ENCODE results near the gene EEF1AKMT3. TPM values are rescaled to one million over a fixed set of nuclear protein-coding genes. Genes with fewer than 3 reads are reported as not detected.

The EEF1AKMT3 gene
- polyA plus RNA-seq, 4 donors = 0.22 to 7.1 (median 2.7) TPM

DNA sequence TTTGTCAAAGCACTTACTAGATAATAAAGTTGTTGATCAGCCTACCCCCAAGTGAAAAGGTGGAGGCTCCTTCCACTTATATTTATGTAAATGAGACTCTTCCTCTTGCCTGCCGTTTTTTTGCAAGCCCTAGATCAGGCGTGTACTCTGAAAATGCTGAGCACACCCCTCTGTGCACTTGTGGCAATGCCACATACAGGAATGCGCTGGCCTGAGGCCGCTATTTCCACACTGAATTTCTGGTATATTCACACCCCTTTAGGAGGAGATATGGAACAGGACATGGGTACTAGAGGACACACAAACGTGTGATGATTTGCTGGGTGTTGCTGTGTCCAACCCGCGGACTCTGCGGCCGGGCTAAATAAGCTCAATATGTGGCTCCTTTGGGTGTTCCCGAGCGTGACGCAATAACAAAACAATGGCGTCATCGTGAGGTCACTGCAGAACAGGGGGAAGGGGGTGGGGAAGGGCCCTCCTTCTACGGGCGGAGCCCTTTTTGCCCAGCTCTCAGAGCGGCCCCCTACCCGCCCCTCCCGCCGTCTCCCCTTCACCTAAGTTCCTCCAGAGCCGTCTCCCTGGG, 28.1 kb upstream of the EEF1AKMT3 start:
- Histone ChIP-seq H3K27me3 (ENCODE audit: control insufficient read depth in 3 of 3, insufficient read depth in 3 of 3, low read length in 3 of 3) (peaks cover 3 to 33% (median 3%) of the 10 kb centered on the region in 3 donors), H3K4me3 (ENCODE audit: low read depth in 1 of 3, low read length in 3 of 3) (peak overlapping the region; percentile 67 to 75 (median 74)), H3K36me3 (ENCODE audit: control insufficient read depth in 3 of 3, insufficient read depth in 2 of 3, low read depth in 1 of 3, low read length in 3 of 3) (peaks cover 0 to 21% (median 11%) of the 10 kb centered on the region in 3 donors), H3K27ac (ENCODE audit: low read depth in 1 of 3, low read length in 2 of 3) (peak overlapping the region in 2 of 3 donors; percentile 86 to 99), H3K9me3 (ENCODE audit: control insufficient read depth in 2 of 2, insufficient read depth in 1 of 2, low read depth in 1 of 2, low read length in 1 of 2) (no peaks in the 10 kb centered on the region), H3K4me1 (ENCODE audit: control insufficient read depth in 3 of 3, insufficient read depth in 2 of 3, low read depth in 1 of 3, low read length in 2 of 3) (peaks cover 5 to 7% (median 6%) of the 10 kb centered on the region in 3 donors)
- FAIRE-seq (no peak), DNase-seq (no peak)
- 7 to 11% (median 10%) methylated on average over 20 to 21 of the region's 21 CpGs for WGBS, 3 donors

DNA sequence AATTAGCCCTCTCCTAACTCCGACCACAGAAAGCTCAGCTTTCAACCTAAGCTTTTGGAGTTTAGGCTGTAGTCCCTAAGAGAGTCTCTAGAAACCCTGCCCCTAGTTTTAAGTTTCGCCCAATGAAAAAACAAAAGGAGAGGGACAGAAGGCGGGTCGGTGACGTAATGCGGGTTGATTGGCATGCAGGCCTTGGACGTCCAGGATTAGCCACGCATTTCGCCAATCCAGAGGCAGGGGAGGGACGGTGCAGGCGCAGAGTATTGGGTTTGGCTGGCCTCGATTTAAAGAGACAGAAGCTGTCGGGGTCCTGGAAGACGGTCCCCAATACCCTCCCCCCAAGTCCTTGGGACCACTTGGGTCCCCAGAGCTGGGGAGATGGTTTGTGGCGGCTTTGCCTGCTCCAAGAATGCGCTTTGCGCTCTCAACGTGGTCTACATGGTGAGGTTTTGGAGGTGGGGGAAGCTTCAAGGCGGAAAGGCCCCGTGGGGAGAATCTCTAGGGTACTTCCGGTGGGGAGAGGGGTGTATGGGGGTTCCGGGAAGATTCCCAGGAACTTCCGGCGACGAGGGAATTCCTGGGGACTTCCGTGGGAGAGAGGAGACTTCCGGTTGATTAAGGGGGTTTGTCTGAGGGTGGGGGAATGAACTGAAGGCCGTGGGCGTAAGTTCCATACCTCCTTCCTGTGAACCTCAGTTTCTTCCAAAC, 27.5 kb upstream of the EEF1AKMT3 start, which contains the start of gene TSPAN31:
Gene TSPAN31 (plus strand): TSS at position 263 of the 708 bp plus-strand sequence. CDS start 116 bp downstream, at position 379.
- Histone ChIP-seq H3K4me1 (ENCODE audit: control insufficient read depth in 3 of 3, insufficient read depth in 2 of 3, low read depth in 1 of 3, low read length in 2 of 3) (peaks cover 5 to 7% (median 6%) of the 10 kb centered on the region in 3 donors), H3K9me3 (ENCODE audit: control insufficient read depth in 2 of 2, insufficient read depth in 1 of 2, low read depth in 1 of 2, low read length in 1 of 2) (no peaks in the 10 kb centered on the region), H3K27ac (ENCODE audit: low read depth in 1 of 3, low read length in 2 of 3) (peak within 1 kb of the TSS; percentile 68 to 99 (median 86)), H3K27me3 (ENCODE audit: control insufficient read depth in 3 of 3, insufficient read depth in 3 of 3, low read length in 3 of 3) (peaks cover 3 to 27% (median 3%) of the 10 kb centered on the region in 3 donors), H3K4me3 (ENCODE audit: low read depth in 1 of 3, low read length in 3 of 3) (peak within 1 kb of the TSS; percentile 67 to 75 (median 74)), H3K36me3 (ENCODE audit: control insufficient read depth in 3 of 3, insufficient read depth in 2 of 3, low read depth in 1 of 3, low read length in 3 of 3) (peaks cover 0 to 27% (median 11%) of the 10 kb centered on the region in 3 donors)
- WGBS, 3 donors = 0 to 1% (median 1%) methylated on average over 29 of the region's 29 CpGs
- FAIRE-seq (no peak), DNase-seq (peak; percentile 99)

DNA sequence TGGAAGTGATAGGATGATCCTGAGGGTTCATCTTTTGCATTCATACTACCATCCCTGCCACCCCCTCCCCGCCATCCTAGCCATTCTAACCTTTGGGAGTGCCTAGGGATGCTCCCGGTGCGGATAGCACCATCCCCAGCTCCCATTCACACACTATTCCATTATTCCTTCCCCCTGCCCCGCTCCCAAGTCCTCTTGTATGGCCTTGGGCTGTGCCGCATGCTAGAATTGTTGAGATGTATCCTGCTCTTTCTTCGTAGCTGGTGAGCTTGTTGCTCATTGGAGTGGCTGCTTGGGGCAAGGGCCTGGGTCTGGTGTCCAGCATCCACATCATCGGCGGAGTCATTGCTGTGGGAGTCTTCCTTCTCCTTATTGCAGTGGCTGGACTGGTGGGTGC, 26.9 kb upstream of the EEF1AKMT3 start:
- whole genome bisulfite sequencing, 3 donors = 46 to 48% (median 46%) methylated on average over 8 of the region's 8 CpGs
- DNase-seq (no peak), FAIRE-seq (no peak)

DNA sequence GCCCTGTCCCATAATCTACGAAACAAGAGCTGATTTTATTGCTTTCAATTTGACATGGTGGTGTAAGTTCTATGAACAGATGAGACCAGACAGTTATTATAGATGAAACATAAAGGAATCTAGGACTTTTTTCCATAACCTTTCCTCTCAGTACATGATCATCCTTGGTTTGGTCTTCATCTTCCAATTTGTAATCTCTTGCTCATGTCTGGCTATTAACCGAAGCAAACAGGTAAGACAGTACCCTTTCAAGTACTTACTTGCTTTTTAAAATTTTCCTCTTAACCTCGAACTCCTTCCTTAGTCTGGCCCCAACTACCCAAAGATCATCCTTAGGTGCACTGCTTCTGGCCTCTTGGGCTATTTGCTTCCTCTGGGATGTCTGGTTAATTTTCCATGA, 26.4 kb upstream of the EEF1AKMT3 start:
- no peaks in the 10 kb centered on the region for H3K9me3 ChIP-seq (ENCODE audit: control insufficient read depth in 2 of 2, insufficient read depth in 1 of 2, low read depth in 1 of 2, low read length in 1 of 2)
- H3K4me1 ChIP-seq (ENCODE audit: control insufficient read depth in 3 of 3, insufficient read depth in 2 of 3, low read depth in 1 of 3, low read length in 2 of 3) = peaks cover 5 to 10% (median 6%) of the 10 kb centered on the region in 3 donors
- 72 to 84% (median 77%) methylated on average over 3 of the region's 3 CpGs for WGBS, 3 donors
- no peak overlapping the region for H3K4me3 ChIP-seq (ENCODE audit: low read depth in 1 of 3, low read length in 3 of 3)
- FAIRE-seq (no peak), DNase-seq (no peak)
- no peak overlapping the region for H3K27ac ChIP-seq (ENCODE audit: low read depth in 1 of 3, low read length in 2 of 3)
- H3K27me3 ChIP-seq (ENCODE audit: control insufficient read depth in 3 of 3, insufficient read depth in 3 of 3, low read length in 3 of 3) = peaks cover 0 to 16% (median 3%) of the 10 kb centered on the region in 3 donors
- peaks cover 3 to 37% (median 11%) of the 10 kb centered on the region in 3 donors for H3K36me3 ChIP-seq (ENCODE audit: control insufficient read depth in 3 of 3, insufficient read depth in 2 of 3, low read depth in 1 of 3, low read length in 3 of 3)

More for the DNA sequence above, 26.9 kb upstream of the EEF1AKMT3 start:
- Histone ChIP-seq H3K4me3 (ENCODE audit: low read depth in 1 of 3, low read length in 3 of 3) (peak overlapping the region; percentile 67 to 75 (median 74)), H3K4me1 (ENCODE audit: control insufficient read depth in 3 of 3, insufficient read depth in 2 of 3, low read depth in 1 of 3, low read length in 2 of 3) (peaks cover 5 to 7% (median 6%) of the 10 kb centered on the region in 3 donors), H3K9me3 (ENCODE audit: control insufficient read depth in 2 of 2, insufficient read depth in 1 of 2, low read depth in 1 of 2, low read length in 1 of 2) (no peaks in the 10 kb centered on the region), H3K27me3 (ENCODE audit: control insufficient read depth in 3 of 3, insufficient read depth in 3 of 3, low read length in 3 of 3) (peaks cover 3 to 21% (median 3%) of the 10 kb centered on the region in 3 donors), H3K27ac (ENCODE audit: low read depth in 1 of 3, low read length in 2 of 3) (peak overlapping the region in 2 of 3 donors; percentile 86 to 99), H3K36me3 (ENCODE audit: control insufficient read depth in 3 of 3, insufficient read depth in 2 of 3, low read depth in 1 of 3, low read length in 3 of 3) (peaks cover 2 to 32% (median 11%) of the 10 kb centered on the region in 3 donors)

DNA sequence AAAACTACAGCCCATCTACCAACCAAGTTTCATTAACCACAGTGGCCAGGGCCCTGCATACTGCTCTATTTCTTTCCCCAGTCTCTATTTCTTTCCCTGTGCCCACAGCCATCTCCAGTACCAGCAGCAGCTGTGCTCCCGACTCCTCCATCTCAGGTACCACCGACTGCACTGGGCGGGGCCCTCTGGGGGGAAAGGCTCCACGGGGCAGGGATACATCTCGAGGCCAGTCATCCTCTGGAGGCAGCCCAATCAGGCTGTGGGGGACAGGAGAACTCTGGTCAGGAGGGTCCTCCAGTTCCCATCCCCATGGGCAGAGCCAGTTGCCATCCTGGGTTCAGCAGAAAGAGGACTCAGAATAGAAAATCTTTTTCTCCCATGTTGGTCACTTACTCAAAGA, 23.4 kb upstream of the EEF1AKMT3 start:
- no peaks in the 10 kb centered on the region for H3K27me3 ChIP-seq (ENCODE audit: control insufficient read depth in 3 of 3, insufficient read depth in 3 of 3, low read length in 3 of 3)
- no peak overlapping the region for H3K4me3 ChIP-seq (ENCODE audit: low read depth in 1 of 3, low read length in 3 of 3)
- peaks cover 3 to 41% (median 11%) of the 10 kb centered on the region in 3 donors for H3K36me3 ChIP-seq (ENCODE audit: control insufficient read depth in 3 of 3, insufficient read depth in 2 of 3, low read depth in 1 of 3, low read length in 3 of 3)
- peaks cover 5 to 28% (median 7%) of the 10 kb centered on the region in 3 donors for H3K4me1 ChIP-seq (ENCODE audit: control insufficient read depth in 3 of 3, insufficient read depth in 2 of 3, low read depth in 1 of 3, low read length in 2 of 3)
- no peaks in the 10 kb centered on the region for H3K9me3 ChIP-seq (ENCODE audit: control insufficient read depth in 2 of 2, insufficient read depth in 1 of 2, low read depth in 1 of 2, low read length in 1 of 2)
- FAIRE-seq (no peak), DNase-seq (no peak)
- no peak overlapping the region for H3K27ac ChIP-seq (ENCODE audit: low read depth in 1 of 3, low read length in 2 of 3)
- 91 to 96% (median 92%) methylated on average over 5 of the region's 5 CpGs for WGBS, 3 donors

DNA sequence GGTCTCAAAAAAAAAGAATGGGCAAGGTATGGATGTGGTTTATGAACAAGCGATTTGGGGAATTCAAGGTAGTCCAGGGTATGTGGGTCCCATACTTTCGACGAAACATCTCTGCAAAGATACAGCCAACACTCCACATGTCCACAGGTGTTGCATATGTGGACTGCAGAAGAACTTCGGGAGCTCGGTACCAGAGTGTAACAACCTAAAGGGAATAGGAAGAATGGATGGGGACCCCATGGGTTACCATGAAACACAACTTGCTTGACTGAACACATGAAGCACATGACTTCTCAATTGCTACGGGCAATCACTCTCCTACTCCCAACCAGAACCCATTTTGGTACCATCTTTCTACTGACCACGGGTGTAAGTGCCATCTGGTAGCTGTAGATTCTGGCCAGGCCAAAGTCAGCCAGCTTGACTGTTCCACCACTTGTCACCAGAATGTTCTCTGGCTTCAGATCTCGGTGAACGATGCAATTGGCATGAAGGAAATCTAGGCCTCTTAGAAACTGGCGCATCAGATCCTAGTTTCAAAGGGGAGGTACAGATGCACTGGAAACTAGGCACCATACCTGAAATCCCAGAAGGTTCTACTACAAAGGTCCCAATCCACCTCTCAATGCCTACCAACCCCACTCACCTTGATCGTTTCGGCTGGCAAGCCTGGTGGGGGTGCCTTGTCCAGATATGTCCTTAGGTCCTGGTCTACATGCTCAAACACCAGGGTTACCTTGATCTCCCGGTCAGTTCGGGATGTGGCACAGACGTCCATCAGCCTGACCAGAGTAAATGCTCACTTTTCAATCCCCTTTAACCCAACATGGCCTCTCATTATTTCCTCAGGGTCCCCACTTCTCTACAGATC, 21.6 kb upstream of the EEF1AKMT3 start:
- FAIRE-seq (no peak), DNase-seq (no peak)
- no peaks in the 10 kb centered on the region for H3K9me3 ChIP-seq (ENCODE audit: control insufficient read depth in 2 of 2, insufficient read depth in 1 of 2, low read depth in 1 of 2, low read length in 1 of 2)
- H3K36me3 ChIP-seq (ENCODE audit: control insufficient read depth in 3 of 3, insufficient read depth in 2 of 3, low read depth in 1 of 3, low read length in 3 of 3) = peaks cover 3 to 41% (median 11%) of the 10 kb centered on the region in 3 donors
- peak overlapping the region in 1 of 3 donors; percentile 98 for H3K27ac ChIP-seq (ENCODE audit: low read depth in 1 of 3, low read length in 2 of 3)
- peaks cover under 1 to 29% (median 2%) of the 10 kb centered on the region in 3 donors for H3K4me1 ChIP-seq (ENCODE audit: control insufficient read depth in 3 of 3, insufficient read depth in 2 of 3, low read depth in 1 of 3, low read length in 2 of 3)
- no peaks in the 10 kb centered on the region for H3K27me3 ChIP-seq (ENCODE audit: control insufficient read depth in 3 of 3, insufficient read depth in 3 of 3, low read length in 3 of 3)
- 89 to 91% (median 89%) methylated on average over 15 of the region's 15 CpGs for WGBS, 3 donors
- peak overlapping the region in 1 of 3 donors; percentile 87 for H3K4me3 ChIP-seq (ENCODE audit: low read depth in 1 of 3, low read length in 3 of 3)

DNA sequence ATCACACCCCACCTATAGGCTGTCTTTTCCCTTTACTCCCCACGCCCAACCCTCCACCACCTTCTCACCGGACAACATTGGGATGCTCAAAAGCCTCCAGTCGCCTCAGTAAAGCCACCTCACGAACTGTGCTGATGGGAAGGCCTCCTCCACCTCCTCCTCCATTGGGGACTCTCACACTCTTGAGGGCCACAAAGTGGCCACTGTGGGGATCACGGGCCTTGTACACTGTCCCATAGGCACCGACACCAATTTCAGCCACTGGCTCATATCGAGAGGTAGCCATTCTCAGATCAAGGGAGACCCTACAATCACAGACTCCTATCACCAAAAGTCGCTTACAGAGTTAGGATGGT, 21.0 kb upstream of the EEF1AKMT3 start:
- Histone ChIP-seq H3K4me3 (ENCODE audit: low read depth in 1 of 3, low read length in 3 of 3) (peak overlapping the region; percentile 32 to 87 (median 49)), H3K9me3 (ENCODE audit: control insufficient read depth in 2 of 2, insufficient read depth in 1 of 2, low read depth in 1 of 2, low read length in 1 of 2) (no peaks in the 10 kb centered on the region), H3K27me3 (ENCODE audit: control insufficient read depth in 3 of 3, insufficient read depth in 3 of 3, low read length in 3 of 3) (no peaks in the 10 kb centered on the region), H3K27ac (ENCODE audit: low read depth in 1 of 3, low read length in 2 of 3) (peak overlapping the region in 2 of 3 donors; percentile 67 to 98), H3K4me1 (ENCODE audit: control insufficient read depth in 3 of 3, insufficient read depth in 2 of 3, low read depth in 1 of 3, low read length in 2 of 3) (peaks cover 0 to 28% (median 2%) of the 10 kb centered on the region in 3 donors), H3K36me3 (ENCODE audit: control insufficient read depth in 3 of 3, insufficient read depth in 2 of 3, low read depth in 1 of 3, low read length in 3 of 3) (peaks cover 3 to 41% (median 11%) of the 10 kb centered on the region in 3 donors)
- FAIRE-seq (no peak), DNase-seq (no peak)
- WGBS, 3 donors = 10 to 19% (median 17%) methylated on average over 8 of the region's 8 CpGs

Data from small intestine (tissue), 7 donors.